MM.1S (cell line): Measurements from ENCODE around the gene FXYD7.

ENCODE experiments used
- EZH2 ChIP-seq: fragments of 300-600 bp; sonication (generic); optimal IDR thresholded peaks from 2 replicates; pipeline ENCODE3; 2017; ENCODE audit warnings: low read depth, mild to moderate bottlenecking, antibody characterized with exemption, low read length, mixed read lengths
- EZH2phosphoT487 ChIP-seq: fragments of 300-600 bp; sonication (generic); IDR thresholded peaks from 2 replicates; pipeline ENCODE4 v1.6.1; 2018; ENCODE audit warnings: antibody characterized with exemption, low read length
- TF ChIP-seq, protein P1 (sequence below): fragments of 300-600 bp; sonication (generic); IDR thresholded peaks from 2 replicates; pipeline ENCODE4 v1.5.1; 2016; ENCODE audit warnings: antibody characterized with exemption, low read length, mixed read lengths

DNA sequence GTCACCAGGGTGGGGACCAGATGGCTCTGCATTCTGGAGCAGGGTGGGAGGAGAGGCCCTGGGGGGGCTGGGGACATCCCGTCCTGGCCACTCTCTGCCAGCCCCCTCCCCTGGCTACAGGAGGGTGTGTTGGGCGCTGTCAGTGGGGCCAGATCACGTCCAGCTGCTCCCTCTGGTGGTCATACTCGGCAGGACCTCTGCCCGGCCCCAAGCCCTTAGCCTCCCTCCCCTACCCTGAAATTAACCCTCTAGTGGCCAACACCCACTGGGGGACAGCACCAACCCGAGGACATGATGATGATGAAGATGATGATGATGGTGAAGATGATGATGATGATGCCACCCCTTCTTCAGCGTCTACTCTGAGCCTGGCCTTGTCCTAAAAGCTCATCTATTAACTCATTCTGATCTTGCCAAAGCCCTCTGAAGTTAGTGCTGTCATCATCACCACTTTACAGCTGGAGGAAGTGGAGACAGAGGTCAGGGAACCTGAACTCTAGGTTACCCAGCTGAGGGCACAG lies 7.6 kb upstream of the FXYD7 start:
- TF ChIP-seq EZH2 = no peak
- no peak for TF ChIP-seq EZH2phosphoT487
- TF ChIP-seq, protein P1, sequence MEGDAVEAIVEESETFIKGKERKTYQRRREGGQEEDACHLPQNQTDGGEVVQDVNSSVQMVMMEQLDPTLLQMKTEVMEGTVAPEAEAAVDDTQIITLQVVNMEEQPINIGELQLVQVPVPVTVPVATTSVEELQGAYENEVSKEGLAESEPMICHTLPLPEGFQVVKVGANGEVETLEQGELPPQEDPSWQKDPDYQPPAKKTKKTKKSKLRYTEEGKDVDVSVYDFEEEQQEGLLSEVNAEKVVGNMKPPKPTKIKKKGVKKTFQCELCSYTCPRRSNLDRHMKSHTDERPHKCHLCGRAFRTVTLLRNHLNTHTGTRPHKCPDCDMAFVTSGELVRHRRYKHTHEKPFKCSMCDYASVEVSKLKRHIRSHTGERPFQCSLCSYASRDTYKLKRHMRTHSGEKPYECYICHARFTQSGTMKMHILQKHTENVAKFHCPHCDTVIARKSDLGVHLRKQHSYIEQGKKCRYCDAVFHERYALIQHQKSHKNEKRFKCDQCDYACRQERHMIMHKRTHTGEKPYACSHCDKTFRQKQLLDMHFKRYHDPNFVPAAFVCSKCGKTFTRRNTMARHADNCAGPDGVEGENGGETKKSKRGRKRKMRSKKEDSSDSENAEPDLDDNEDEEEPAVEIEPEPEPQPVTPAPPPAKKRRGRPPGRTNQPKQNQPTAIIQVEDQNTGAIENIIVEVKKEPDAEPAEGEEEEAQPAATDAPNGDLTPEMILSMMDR = peak; percentile 87
